Omental fat pad (tissue), 4 donors: Measurements from ENCODE around the gene DEK. TPM values are rescaled to one million over a fixed set of nuclear protein-coding genes. Genes with fewer than 3 reads are reported as not detected.

Source experiments
- ATAC-seq: fragments of 150-250 bp; one replicate; pipeline ENCODE4 v1.9.1; 2016; ENCODE audit warnings: mild to moderate bottlenecking, moderate library complexity; ENCODE audit not compliant: low FRiP score
- DNase-seq: peaks from one replicate; pipeline ENCODE4 v3.0.0-alpha.2; 2019; ENCODE audit warnings: low spot score
- CTCF ChIP-seq, 3 donors: fragments of 450-650 bp; IDR thresholded peaks; one replicate each; pipeline ENCODE4 v1.5.1; 2016 to 2017; ENCODE audit warnings: antibody characterized with exemption in 3 of 3, mild to moderate bottlenecking in 3 of 3, moderate library complexity in 2 of 3
- total RNA-seq, 4 donors: library from RNA; depleted of rRNA; stranded (reverse); fragments of >200 nt; gene quantifications; one replicate each; pipeline ENCODE4 v1.1.0, GENCODE V29; 2016

Gene DEK
- total RNA-seq, 4 donors from 2014 or later = 68.1 to 106 (median 91.6) TPM

GRCh38 chr6:18266523-18266912, 2.2 kb upstream of the DEK start:
- TF ChIP-seq CTCF (IDR thresholded peaks at IDR 0.05) = no peak
- no peak for DNase-seq
- ATAC-seq = no peak

DNA sequence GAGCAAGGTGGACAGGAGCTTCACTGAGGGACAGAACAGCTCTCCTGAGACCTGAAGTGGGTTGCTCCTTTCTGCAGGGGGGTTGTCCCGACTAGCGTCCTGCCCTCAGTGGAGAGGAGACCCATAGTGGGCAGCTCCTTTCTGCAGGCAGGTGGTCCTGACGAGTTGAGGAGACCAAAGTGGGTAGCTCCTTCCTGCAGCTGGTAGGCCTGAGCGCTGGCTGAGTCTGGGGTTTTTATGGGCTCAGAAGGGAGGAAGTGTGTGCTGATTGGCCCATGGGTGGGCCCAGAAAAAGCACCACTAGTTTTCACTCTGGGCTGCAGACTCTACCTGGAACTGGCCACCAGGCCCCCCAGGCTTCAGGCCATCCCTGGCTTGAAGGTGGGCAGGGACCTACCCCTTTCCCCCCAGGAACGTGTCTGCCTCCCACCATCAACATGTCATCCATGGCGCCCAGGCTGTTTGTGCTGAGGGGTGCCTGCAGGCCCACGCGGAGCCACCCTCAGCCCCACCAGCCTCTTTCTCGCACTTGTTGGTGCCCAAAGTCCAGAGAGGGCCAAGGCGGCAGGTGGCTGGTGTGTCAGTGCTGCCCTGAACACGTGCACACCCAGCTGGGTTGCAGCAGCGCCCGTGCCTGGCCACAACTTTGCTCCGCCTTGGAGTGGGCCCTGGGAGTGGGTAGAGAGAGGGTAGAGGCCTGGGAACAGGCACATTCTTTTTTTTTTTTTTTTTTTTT, 1.6 kb upstream of the DEK start:
- TF ChIP-seq CTCF (IDR thresholded peaks at IDR 0.05) = no peak
- DNase-seq (no peak), ATAC-seq (no peak)

DNA sequence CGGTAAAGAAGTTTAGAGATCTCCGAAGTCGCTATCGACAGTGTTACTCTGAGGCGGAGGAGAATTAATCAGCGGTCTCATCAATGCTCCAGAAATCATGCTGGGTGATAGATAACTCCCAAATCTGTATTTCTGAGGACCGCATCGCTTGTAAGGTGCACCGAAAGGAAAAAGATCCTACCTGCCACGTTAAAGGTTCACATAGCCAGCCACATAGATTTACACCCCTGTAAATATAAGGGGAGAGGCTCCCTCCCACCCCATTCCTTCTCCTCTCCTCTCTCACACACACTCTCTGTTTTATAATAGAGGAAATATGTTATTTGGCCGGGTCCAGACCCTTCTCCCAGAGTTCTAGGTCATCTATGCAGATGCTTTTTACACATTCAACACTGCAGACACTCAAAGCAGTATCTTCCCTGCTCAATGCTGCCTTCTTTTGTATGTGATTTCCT, 620 bp upstream of the DEK start:
- no peak for TF ChIP-seq CTCF (IDR thresholded peaks at IDR 0.05)
- DNase-seq (no peak), ATAC-seq (no peak)

- DNase-seq = no peak
- TF ChIP-seq CTCF (IDR thresholded peaks at IDR 0.05) = no peak
- no peak for ATAC-seq
These were observed 712 bp downstream of the DEK start for GRCh38 chr6:18263418-18264218.

DNA sequence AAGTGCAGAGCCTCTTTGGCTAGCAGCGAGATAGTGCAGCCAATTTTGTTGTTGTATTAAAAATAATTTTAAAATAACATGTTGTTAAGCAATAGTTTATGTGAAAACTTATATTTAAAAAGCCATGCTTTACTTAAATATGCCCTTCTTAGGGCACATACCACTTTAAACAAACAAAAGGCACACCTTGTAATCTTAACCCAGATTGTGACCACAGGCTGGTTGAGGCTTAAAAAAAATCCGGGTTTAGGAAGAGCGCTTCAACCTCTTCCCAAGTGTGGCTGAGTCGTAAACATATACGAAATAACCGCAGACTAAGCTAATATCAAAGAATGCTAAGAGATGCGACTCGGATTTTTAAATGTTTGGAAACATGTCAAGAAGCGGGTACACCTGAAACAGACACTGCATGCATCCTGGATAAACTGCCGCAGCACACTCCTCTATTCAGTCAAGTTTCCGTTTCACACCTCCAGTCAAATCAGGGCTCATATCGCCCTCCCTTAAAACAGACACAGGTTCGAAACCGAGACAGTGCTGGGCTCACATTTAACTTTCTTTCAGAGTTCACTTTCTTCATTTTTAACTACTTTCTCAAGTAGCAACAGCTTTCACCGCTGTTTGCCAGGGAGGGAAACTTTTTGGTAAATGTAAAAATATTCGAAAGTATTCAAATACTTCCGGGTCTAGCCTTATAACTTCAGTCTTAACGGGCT, 1.5 kb downstream of the DEK start:
- TF ChIP-seq CTCF (IDR thresholded peaks at IDR 0.05) = no peak
- DNase-seq (no peak), ATAC-seq (no peak)

GRCh38 chr6:18261877-18262276, 2.5 kb downstream of the DEK start:
- TF ChIP-seq CTCF (IDR thresholded peaks at IDR 0.05) = no peak
- DNase-seq (no peak), ATAC-seq (no peak)
